ENCODE results near the gene FANCI.
A peak's percentile ranks its signal among the peaks of the same experiment; 100 is the strongest.

Gene FANCI

GRCh38 chr15:89334510-89335297 is 90.9 kb downstream of the FANCI start, which contains the start of gene POLG:
Gene POLG, minus strand, starts transcription at chr15:89334824. Its CDS starts 1,070 bp downstream, at chr15:89333754.
- H3K4me3 ChIP-seq (ENCODE audit: low read depth, low read length) = peak within 1 kb of the TSS; percentile 85
- DNase-seq (ENCODE audit: low read depth) = peak; percentile 100
- no peak for TF ChIP-seq CTCF (IDR thresholded peaks at IDR 0.05; ENCODE audit: insufficient read depth, low read depth, low read length, missing control alignments)

GRCh38 chr15:89335298-89336041 is 91.7 kb downstream of the FANCI start:
- no peak for TF ChIP-seq CTCF (IDR thresholded peaks at IDR 0.05; ENCODE audit: insufficient read depth, low read depth, low read length, missing control alignments)
- no peak for DNase-seq (ENCODE audit: low read depth)
- peak overlapping the region; percentile 64 for H3K4me3 ChIP-seq (ENCODE audit: low read depth, low read length)

- H3K4me3 ChIP-seq (ENCODE audit: low read depth, low read length) = no peak overlapping the region
- TF ChIP-seq CTCF (IDR thresholded peaks at IDR 0.05; ENCODE audit: insufficient read depth, low read depth, low read length, missing control alignments) = no peak
- DNase-seq (ENCODE audit: low read depth) = no peak
Observed at GRCh38 chr15:89338036-89338435, 94.3 kb downstream of the FANCI start.

GRCh38 chr15:89340573-89340972 is 96.8 kb downstream of the FANCI start:
- H3K4me3 ChIP-seq (ENCODE audit: low read depth, low read length) = no peak overlapping the region
- no peak for TF ChIP-seq CTCF (IDR thresholded peaks at IDR 0.05; ENCODE audit: insufficient read depth, low read depth, low read length, missing control alignments)
- DNase-seq (ENCODE audit: low read depth) = no peak

GRCh38 chr15:89341316-89342005 is 97.7 kb downstream of the FANCI start:
- TF ChIP-seq CTCF (IDR thresholded peaks at IDR 0.05; ENCODE audit: insufficient read depth, low read depth, low read length, missing control alignments) = no peak
- no peak for DNase-seq (ENCODE audit: low read depth)

GRCh38 chr15:89342840-89343239 is 99.1 kb downstream of the FANCI start:
- no peak for TF ChIP-seq CTCF (IDR thresholded peaks at IDR 0.05; ENCODE audit: insufficient read depth, low read depth, low read length, missing control alignments)
- H3K4me3 ChIP-seq (ENCODE audit: low read depth, low read length) = no peak overlapping the region
- DNase-seq (ENCODE audit: low read depth) = no peak

More at GRCh38 chr15:89341316-89342005, 97.7 kb downstream of the FANCI start:
- H3K4me3 ChIP-seq (ENCODE audit: low read depth, low read length) = no peak overlapping the region
